Endodermal cell (in vitro differentiated cells): Measurements from ENCODE around the gene DMAC2L. TPM values are rescaled to one million over a fixed set of nuclear protein-coding genes. Genes with fewer than 3 reads are reported as not detected.
"Not testable (repeated sequence)": the region's sequence is repeated elsewhere in the genome, so short reads cannot be mapped to it uniquely, and the experiment has no call there.

Experiments used
- DNase-seq: peaks from one replicate; pipeline ENCODE4 v3.0.0-alpha.2; 2017
- H3K27ac ChIP-seq: 2 replicates; pipeline ENCODE4 v1.5.1; 2013; ENCODE audit warnings: mild to moderate bottlenecking, low read depth, low read length, moderate library complexity
- H3K27me3 ChIP-seq: 2 replicates; pipeline ENCODE4 v1.6.1; 2013; ENCODE audit warnings: mild to moderate bottlenecking, low read length, moderate library complexity; ENCODE audit not compliant: insufficient read depth, control insufficient read depth, poor library complexity, severe bottlenecking
- H3K36me3 ChIP-seq: 2 replicates; pipeline ENCODE4 v1.7.0; 2013; ENCODE audit warnings: mild to moderate bottlenecking, low read length, moderate library complexity; ENCODE audit not compliant: control insufficient read depth, insufficient read depth
- H3K4me1 ChIP-seq: one replicate; pipeline ENCODE4 v1.7.0; 2013; ENCODE audit warnings: low read length; ENCODE audit not compliant: control insufficient read depth, insufficient read depth
- H3K4me3 ChIP-seq: 2 replicates; pipeline ENCODE4 v1.5.1; 2013; ENCODE audit warnings: mild to moderate bottlenecking, low read length, moderate library complexity
- H3K9ac ChIP-seq: 2 replicates; pipeline ENCODE4 v1.6.1; 2013; ENCODE audit warnings: mild to moderate bottlenecking, low read length, moderate library complexity; ENCODE audit not compliant: poor library complexity, severe bottlenecking; ENCODE audit errors: extremely low read depth
- H3K9me3 ChIP-seq: 2 replicates; pipeline ENCODE4 v1.6.1; 2013; ENCODE audit warnings: mild to moderate bottlenecking, low read length, moderate library complexity; ENCODE audit not compliant: control insufficient read depth
- H3K27ac Mint-ChIP-seq: 2 replicates; pipeline ENCODE4 v1.8.0; 2020; ENCODE audit warnings: mixed read lengths
- H3K27me3 Mint-ChIP-seq: 2 replicates; pipeline ENCODE4 v1.8.0; 2021; ENCODE audit warnings: mild to moderate bottlenecking, mixed read lengths; ENCODE audit not compliant: insufficient read depth
- H3K36me3 Mint-ChIP-seq: 2 replicates; pipeline ENCODE4 v1.8.0; 2020; ENCODE audit warnings: low read depth, mixed read lengths
- H3K4me1 Mint-ChIP-seq: 2 replicates; pipeline ENCODE4 v1.8.0; 2020; ENCODE audit warnings: mixed read lengths
- H3K4me3 Mint-ChIP-seq: 2 replicates; pipeline ENCODE4 v1.8.0; 2020; ENCODE audit warnings: mild to moderate bottlenecking, moderate library complexity, mixed read lengths
- H3K9me3 Mint-ChIP-seq: 2 replicates; pipeline ENCODE4 v1.8.0; 2020; ENCODE audit warnings: mild to moderate bottlenecking, mixed read lengths
- CTCF ChIP-seq: fragments of 200-600 bp; sonication (generic); conservative IDR thresholded peaks from 2 replicates; pipeline ENCODE4 v1.5.0; 2021; ENCODE audit warnings: antibody characterized with exemption, mild to moderate bottlenecking
- whole genome bisulfite sequencing, 2 experiments: methylation state at CpG; one replicate each; pipeline versions ENCODE4 v1.1.5 to v1.1.7; 2013; ENCODE audit warnings: missing lambda C conversion rate in 2 of 2, mixed read lengths in 1 of 2; ENCODE audit not compliant: insufficient coverage in 1 of 2, insufficient read length in 1 of 2; 5-methylcytosine and 5-hydroxymethylcytosine counted together
- total RNA-seq, 2 donors: library from RNA; stranded (reverse); fragmentation: NEBNext Ultra II Directional in 1 of 2; extraction: Animal tissue kit (Norgen Biotek cat#: 25700) in 1 of 2; gene quantifications; 2 replicates in 1 of 2; 3 replicates in 1 of 2; pipeline ENCODE4 v1.2.1, GENCODE V29; 2021

The DMAC2L gene
- total RNA-seq, 2 donors from 2014 or later = 15.3 to 16.6 TPM

- WGBS, 2 experiments = 90 to 95% methylated on average over 9 to 13 of the region's 14 CpGs
- H3K27me3 ChIP-seq = no peaks in the 10 kb centered on the region
- no peak for TF ChIP-seq CTCF
- H3K9me3 ChIP-seq = no peaks in the 10 kb centered on the region
- H3K36me3 Mint-ChIP-seq = no peaks in the 10 kb centered on the region
- H3K36me3 ChIP-seq = no peaks in the 10 kb centered on the region
- DNase-seq = no peak
- peaks cover 3% of the 10 kb centered on the region for H3K27me3 Mint-ChIP-seq
- H3K27ac Mint-ChIP-seq = no peak overlapping the region
- H3K4me1 ChIP-seq = no peaks in the 10 kb centered on the region
- peaks cover 4% of the 10 kb centered on the region for H3K9me3 Mint-ChIP-seq
- H3K4me3 ChIP-seq = no peak overlapping the region
- no peak overlapping the region for H3K27ac ChIP-seq
- no peak overlapping the region for H3K9ac ChIP-seq
- H3K4me3 Mint-ChIP-seq = no peak overlapping the region
- peaks cover 2% of the 10 kb centered on the region for H3K4me1 Mint-ChIP-seq
Measured at GRCh38 chr14:50362764-50363713, 50.9 kb downstream of the DMAC2L start.

- Mint-ChIP-seq H3K27me3 (peaks cover 3% of the 10 kb centered on the region), H3K4me3 (no peak overlapping the region), H3K36me3 (no peaks in the 10 kb centered on the region), H3K27ac (no peak overlapping the region), H3K4me1 (peaks cover 2% of the 10 kb centered on the region), H3K9me3 (peaks cover 4% of the 10 kb centered on the region)
- H3K36me3 ChIP-seq = no peaks in the 10 kb centered on the region
- DNase-seq = no peak
- no peaks in the 10 kb centered on the region for H3K27me3 ChIP-seq
- WGBS, 2 experiments = 63 to 77% methylated on average over 4 of the region's 4 CpGs
- H3K9me3 ChIP-seq = no peaks in the 10 kb centered on the region
- no peaks in the 10 kb centered on the region for H3K4me1 ChIP-seq
- H3K4me3 ChIP-seq = no peak overlapping the region
- no peak overlapping the region for H3K27ac ChIP-seq
- H3K9ac ChIP-seq = no peak overlapping the region
- TF ChIP-seq CTCF = no peak
Measured at GRCh38 chr14:50363714-50364111, 51.6 kb downstream of the DMAC2L start.

- 89 to 100% methylated on average over 1 of the region's 1 CpG for WGBS, 2 experiments
- Histone ChIP-seq H3K9ac (no peak overlapping the region), H3K4me1 (no peaks in the 10 kb centered on the region), H3K4me3 (no peak overlapping the region), H3K27me3 (no peaks in the 10 kb centered on the region), H3K9me3 (no peaks in the 10 kb centered on the region), H3K27ac (no peak overlapping the region), H3K36me3 (no peaks in the 10 kb centered on the region)
- Mint-ChIP-seq H3K36me3 (no peaks in the 10 kb centered on the region), H3K4me1 (peaks cover 2% of the 10 kb centered on the region), H3K4me3 (no peak overlapping the region), H3K9me3 (peaks cover 4% of the 10 kb centered on the region), H3K27ac (no peak overlapping the region), H3K27me3 (peaks cover 3% of the 10 kb centered on the region)
- DNase-seq = no peak
- TF ChIP-seq CTCF = no peak
Measured at GRCh38 chr14:50364792-50365191, 52.7 kb downstream of the DMAC2L start.

- not testable (repeated sequence) for H3K27me3 ChIP-seq, H3K36me3 ChIP-seq, H3K9me3 Mint-ChIP-seq, H3K4me1 ChIP-seq, H3K4me3 Mint-ChIP-seq, H3K4me1 Mint-ChIP-seq, H3K9me3 ChIP-seq, H3K36me3 Mint-ChIP-seq, H3K27ac Mint-ChIP-seq, H3K27ac ChIP-seq, H3K4me3 ChIP-seq, DNase-seq, H3K27me3 Mint-ChIP-seq, H3K9ac ChIP-seq
- 89 to 91% methylated on average over 7 of the region's 7 CpGs for WGBS, 2 experiments
Measured at GRCh38 chr14:50365572-50365971, 53.4 kb downstream of the DMAC2L start.
